ENCODE measurements around the gene TAF15. TPM values are rescaled to one million over a fixed set of nuclear protein-coding genes. Genes with fewer than 3 reads are reported as not detected.

The TAF15 gene
- total RNA-seq, 1 experiment from 2014 or later, result 202 TPM

DNA sequence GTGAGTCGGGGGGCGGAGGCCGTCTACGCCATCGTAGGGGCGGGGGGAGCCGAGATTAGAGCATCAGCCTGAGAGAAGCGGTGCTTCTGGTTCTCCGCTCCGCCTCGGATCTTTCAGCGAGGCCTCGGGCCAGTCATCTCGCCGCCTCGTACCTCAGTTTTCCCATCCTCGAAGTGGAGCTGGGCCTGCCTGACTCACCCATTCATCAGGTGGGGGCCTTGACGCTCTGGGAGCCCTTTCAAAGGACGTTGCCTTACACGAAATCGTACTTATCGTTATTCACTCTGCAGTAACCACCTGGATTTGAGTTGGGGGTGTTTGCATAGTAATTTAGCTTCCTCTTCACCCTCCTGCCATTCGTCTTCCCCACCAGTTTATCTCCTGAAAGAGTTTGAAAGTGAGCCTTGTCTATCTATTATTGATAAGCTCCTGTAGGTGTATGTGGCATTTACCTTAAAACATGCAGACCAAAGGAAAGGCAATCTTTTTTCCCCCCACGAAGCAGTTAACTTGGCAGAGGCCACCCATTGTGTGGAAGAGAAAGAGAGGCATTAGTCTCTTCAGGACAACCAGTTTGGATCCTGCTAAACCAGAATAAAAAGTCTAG lies 674 bp downstream of the TAF15 start:
- ChIA-PET POLR2A (ENCODE audit: unreplicated experiment) (interaction anchor here (1.4 kb wide), 1 partner anchor 43 kb away, joined by 5 read pairs; no protein-coding TSS in a partner anchor), CTCF (interaction anchor here (0.5 to 2.0 kb wide), 2 partner anchors 43 to 191 kb away, joined by 3 to 6 read pairs; no protein-coding TSS in a partner anchor)
- peak overlapping the region; percentile 97 for H3K4me3 ChIP-seq
- no peak for DNase-seq
- H3K9me2 ChIP-seq (ENCODE audit: insufficient read depth), result no peaks in the 10 kb centered on the region
- no peaks in the 10 kb centered on the region for H3K27me3 ChIP-seq (ENCODE audit: insufficient read depth, low read depth)
- peaks cover 57% of the 10 kb centered on the region for H3K79me2 ChIP-seq (ENCODE audit: low read depth)
- H3K27ac ChIP-seq, result peak overlapping the region; percentile 98
- intact Hi-C loops (cut with micrococcal nuclease; ENCODE audit: unreplicated experiment), result loop anchor here (1.0 to 10.0 kb wide), 2 partner anchors 46 to 195 kb away; no protein-coding TSS in a partner anchor
- peaks cover 39% of the 10 kb centered on the region for H3K4me1 ChIP-seq (replicated peaks; ENCODE audit: insufficient read depth)
- no peak for TF ChIP-seq EZH2 (IDR thresholded peaks at IDR 0.05; ENCODE audit: low read depth)
- TF ChIP-seq, protein P1, sequence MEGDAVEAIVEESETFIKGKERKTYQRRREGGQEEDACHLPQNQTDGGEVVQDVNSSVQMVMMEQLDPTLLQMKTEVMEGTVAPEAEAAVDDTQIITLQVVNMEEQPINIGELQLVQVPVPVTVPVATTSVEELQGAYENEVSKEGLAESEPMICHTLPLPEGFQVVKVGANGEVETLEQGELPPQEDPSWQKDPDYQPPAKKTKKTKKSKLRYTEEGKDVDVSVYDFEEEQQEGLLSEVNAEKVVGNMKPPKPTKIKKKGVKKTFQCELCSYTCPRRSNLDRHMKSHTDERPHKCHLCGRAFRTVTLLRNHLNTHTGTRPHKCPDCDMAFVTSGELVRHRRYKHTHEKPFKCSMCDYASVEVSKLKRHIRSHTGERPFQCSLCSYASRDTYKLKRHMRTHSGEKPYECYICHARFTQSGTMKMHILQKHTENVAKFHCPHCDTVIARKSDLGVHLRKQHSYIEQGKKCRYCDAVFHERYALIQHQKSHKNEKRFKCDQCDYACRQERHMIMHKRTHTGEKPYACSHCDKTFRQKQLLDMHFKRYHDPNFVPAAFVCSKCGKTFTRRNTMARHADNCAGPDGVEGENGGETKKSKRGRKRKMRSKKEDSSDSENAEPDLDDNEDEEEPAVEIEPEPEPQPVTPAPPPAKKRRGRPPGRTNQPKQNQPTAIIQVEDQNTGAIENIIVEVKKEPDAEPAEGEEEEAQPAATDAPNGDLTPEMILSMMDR (conservative IDR thresholded peaks at IDR 0.05), result no peak
- H3K4me2 ChIP-seq, result peak overlapping the region; percentile 98
- no peaks in the 10 kb centered on the region for H3K9me3 ChIP-seq (ENCODE audit: insufficient read depth, low read depth)
- peaks cover 50% of the 10 kb centered on the region for H4K20me1 ChIP-seq (ENCODE audit: insufficient read depth)
- H3F3A ChIP-seq (ENCODE audit: insufficient read depth, low read depth), result peaks cover 41% of the 10 kb centered on the region; the same call in 1 of the 2 replicates
- no TSS peak for BruUV-seq (replicated peaks)
- H2AFZ ChIP-seq, result peak overlapping the region; percentile 37; the same call in 1 of the 2 replicates
- H3K36me3 ChIP-seq (ENCODE audit: low read depth), result peaks cover 15% of the 10 kb centered on the region; the same call in 1 of the 2 replicates

DNA sequence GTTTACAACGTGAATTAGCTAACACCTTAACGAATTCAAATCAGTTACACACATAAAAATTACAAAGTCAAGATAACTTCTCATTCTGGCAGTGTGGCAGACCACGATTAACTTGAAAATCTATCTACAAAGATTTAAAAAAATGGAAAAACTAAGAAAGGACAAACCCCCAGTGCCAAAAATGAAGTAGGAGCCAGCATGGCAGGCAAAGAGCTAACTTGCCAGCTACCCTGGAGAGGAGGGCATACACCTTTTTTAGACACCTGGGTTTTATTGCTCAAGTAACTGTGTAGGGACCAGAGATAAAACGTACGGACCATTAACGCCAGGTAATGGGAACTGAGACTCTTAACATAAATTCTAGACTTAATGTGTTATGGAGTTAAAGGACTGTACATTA lies 2.5 kb downstream of the TAF15 start:
- H3K9me2 ChIP-seq (ENCODE audit: insufficient read depth), result no peaks in the 10 kb centered on the region
- peaks cover 48% of the 10 kb centered on the region; the same call in 1 of the 2 replicates for H3F3A ChIP-seq (ENCODE audit: insufficient read depth, low read depth)
- DNase-seq, result no peak
- BruUV-seq (replicated peaks), result no TSS peak
- ChIA-PET POLR2A (ENCODE audit: unreplicated experiment) (no interaction called here), CTCF (no interaction called here)
- TF ChIP-seq EZH2 (IDR thresholded peaks at IDR 0.05; ENCODE audit: low read depth), result no peak
- TF ChIP-seq, protein P1 (conservative IDR thresholded peaks at IDR 0.05), result no peak
- peaks cover 16% of the 10 kb centered on the region; the same call in 1 of the 2 replicates for H3K36me3 ChIP-seq (ENCODE audit: low read depth)
- H3K27ac ChIP-seq, result no peak overlapping the region
- intact Hi-C loops (cut with micrococcal nuclease; ENCODE audit: unreplicated experiment), result no loop called here
- H3K4me2 ChIP-seq, result peak overlapping the region; percentile 98
- peaks cover 68% of the 10 kb centered on the region for H4K20me1 ChIP-seq (ENCODE audit: insufficient read depth)
- peaks cover 38% of the 10 kb centered on the region for H3K4me1 ChIP-seq (replicated peaks; ENCODE audit: insufficient read depth)
- peak overlapping the region; percentile 97; the same call in 1 of the 2 replicates for H3K4me3 ChIP-seq
- no peaks in the 10 kb centered on the region for H3K27me3 ChIP-seq (ENCODE audit: insufficient read depth, low read depth)
- no peak overlapping the region for H2AFZ ChIP-seq
- no peaks in the 10 kb centered on the region for H3K9me3 ChIP-seq (ENCODE audit: insufficient read depth, low read depth)
- peaks cover 74% of the 10 kb centered on the region for H3K79me2 ChIP-seq (ENCODE audit: low read depth)

DNA sequence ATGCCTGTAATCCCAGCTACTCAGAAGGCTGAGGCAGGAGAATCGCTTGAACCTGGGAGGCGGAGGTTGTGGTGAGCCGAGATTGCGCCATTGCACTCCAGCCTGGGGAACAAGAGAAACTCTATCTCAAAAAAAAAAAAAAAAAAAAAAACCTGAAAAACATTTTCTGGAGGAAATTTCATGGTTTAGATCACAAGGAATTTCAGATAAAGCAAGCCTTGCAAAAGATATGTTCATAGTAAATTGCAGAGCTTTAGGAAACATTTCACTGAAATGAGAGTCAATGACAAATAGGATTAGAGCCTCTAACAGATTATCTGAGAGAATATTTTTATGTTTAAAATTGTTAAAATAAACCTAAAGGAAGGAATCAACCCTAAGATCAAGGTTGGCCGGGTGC lies 3.2 kb downstream of the TAF15 start:
- no peak for DNase-seq
- Histone ChIP-seq H4K20me1 (ENCODE audit: insufficient read depth) (peaks cover 75% of the 10 kb centered on the region), H3K4me2 (no peak overlapping the region), H3K4me3 (no peak overlapping the region), H3K79me2 (ENCODE audit: low read depth) (peaks cover 80% of the 10 kb centered on the region), H3K27me3 (ENCODE audit: insufficient read depth, low read depth) (no peaks in the 10 kb centered on the region), H3F3A (ENCODE audit: insufficient read depth, low read depth) (peaks cover 43% of the 10 kb centered on the region; the same call in 1 of the 2 replicates), H3K4me1 (replicated peaks; ENCODE audit: insufficient read depth) (peaks cover 31% of the 10 kb centered on the region), H2AFZ (no peak overlapping the region), H3K9me3 (ENCODE audit: insufficient read depth, low read depth) (no peaks in the 10 kb centered on the region), H3K36me3 (ENCODE audit: low read depth) (peaks cover 16% of the 10 kb centered on the region; the same call in 1 of the 2 replicates), H3K27ac (no peak overlapping the region), H3K9me2 (ENCODE audit: insufficient read depth) (no peaks in the 10 kb centered on the region)
- POLR2A ChIA-PET (ENCODE audit: unreplicated experiment), result no interaction called here
- CTCF ChIA-PET, result interaction anchor here (0.7 kb wide), 1 partner anchor 329 kb away, joined by 23 read pairs; no protein-coding TSS in a partner anchor
- no TSS peak for BruUV-seq (replicated peaks)
- TF ChIP-seq, protein P1 (conservative IDR thresholded peaks at IDR 0.05), result no peak
- no peak for TF ChIP-seq EZH2 (IDR thresholded peaks at IDR 0.05; ENCODE audit: low read depth)
- intact Hi-C loops (cut with micrococcal nuclease; ENCODE audit: unreplicated experiment), result no loop called here

Data from PC-9 (cell line).